Fibroblast of skin of left quadriceps (primary cell): ENCODE data around the gene ACSF3.

Source experiments
- DNase-seq, 2 experiments: peaks; one replicate each; pipeline ENCODE4 v3.0.0-alpha.2; 2013; ENCODE audit warnings: low read depth in 2 of 2

ACSF3 gene

GRCh38 chr16:89201439-89202377 is 108.1 kb downstream of the ACSF3 start:
- peak; percentile 24 to 29 for DNase-seq

DNA sequence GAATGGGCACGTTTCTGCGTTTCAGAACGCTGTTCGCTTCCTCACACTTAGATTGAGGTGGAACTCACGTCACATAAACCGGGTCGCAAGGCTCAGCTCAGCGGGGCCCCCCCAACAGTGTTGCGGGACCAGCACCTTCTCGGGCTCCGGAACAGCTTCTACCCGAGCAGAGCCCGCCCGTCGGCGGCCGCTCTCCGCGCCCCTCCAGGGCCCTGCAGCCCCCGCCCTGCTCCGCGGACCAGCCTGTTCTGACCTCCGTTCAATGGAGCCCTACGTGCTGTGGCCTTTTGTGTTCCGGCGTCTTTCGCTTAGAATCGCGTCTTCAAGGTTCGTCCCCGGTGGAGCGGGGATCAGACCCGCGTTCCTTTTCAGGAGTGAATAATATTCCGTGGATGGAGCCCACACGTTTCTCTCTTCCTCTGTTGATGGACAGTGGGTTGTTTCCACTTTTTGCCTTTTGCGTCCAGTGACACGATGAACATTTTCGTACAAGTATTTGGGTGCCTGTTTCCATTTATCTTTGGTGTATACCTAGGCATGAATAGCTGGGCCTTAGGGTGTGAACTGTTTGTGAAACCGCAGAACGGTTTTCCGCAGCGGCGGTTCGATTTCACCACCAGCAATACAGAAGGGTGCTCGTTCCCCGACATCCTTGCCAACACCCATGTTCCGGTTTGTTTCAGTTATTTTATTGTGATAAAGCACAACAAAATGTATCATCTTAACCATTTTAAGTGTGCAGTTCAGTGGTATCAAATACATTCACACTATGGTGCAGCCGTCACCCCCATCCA is 109.0 kb downstream of the ACSF3 start:
- no peak for DNase-seq
